Stimulated activated CD4-positive, alpha-beta T cell treated with anti-CD3 and anti-CD28 coated beads, TNF-alpha, amount 100 ng/mL, for 1 hour (primary cell): Measurements from ENCODE around the gene MACROD1.

Experiments used
- DNase-seq, 3 donors: peaks; one replicate each; pipeline ENCODE4 v3.0.0-alpha.2; 2020; ENCODE audit warnings: low read depth in 3 of 3, low spot score in 1 of 3

Gene MACROD1, protein sequence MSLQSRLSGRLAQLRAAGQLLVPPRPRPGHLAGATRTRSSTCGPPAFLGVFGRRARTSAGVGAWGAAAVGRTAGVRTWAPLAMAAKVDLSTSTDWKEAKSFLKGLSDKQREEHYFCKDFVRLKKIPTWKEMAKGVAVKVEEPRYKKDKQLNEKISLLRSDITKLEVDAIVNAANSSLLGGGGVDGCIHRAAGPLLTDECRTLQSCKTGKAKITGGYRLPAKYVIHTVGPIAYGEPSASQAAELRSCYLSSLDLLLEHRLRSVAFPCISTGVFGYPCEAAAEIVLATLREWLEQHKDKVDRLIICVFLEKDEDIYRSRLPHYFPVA

DNA sequence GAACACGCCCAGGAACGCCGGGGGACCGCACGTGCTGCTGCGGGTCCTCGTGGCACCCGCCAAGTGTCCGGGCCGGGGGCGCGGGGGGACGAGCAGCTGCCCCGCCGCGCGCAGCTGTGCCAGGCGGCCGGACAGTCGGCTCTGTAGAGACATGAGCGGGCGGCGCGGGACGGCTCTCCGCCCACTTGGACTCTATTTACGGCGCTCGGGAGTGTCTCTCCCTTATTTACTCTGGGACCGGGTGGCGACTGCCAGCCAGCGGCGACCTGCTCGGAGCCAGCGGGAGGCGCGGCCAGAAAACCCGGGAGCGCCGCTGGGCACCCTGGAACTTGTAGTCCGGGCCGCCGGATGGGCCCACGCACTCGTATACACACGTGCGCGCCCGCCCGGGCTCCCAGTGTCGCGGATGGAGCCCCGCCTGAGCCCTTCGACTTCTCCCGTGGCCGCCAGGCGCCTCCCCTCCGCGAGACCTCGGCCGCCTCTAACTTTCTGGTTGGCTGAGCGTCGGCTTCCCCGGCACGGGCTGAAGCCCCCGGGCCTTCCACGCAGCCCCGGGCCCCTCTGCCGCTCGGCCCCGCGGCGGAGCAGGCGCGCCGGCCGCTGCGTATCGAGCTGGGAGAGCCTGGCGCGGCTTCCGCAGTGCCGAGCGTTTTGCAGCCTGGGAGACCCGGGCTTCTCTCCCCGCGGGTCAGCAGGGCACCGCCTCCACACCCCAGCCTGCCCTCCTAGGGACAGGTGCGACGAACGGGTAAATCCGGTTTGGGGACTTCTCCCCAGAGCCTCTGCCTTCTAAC, at the start of gene MACROD1:
MACROD1 (minus strand) TSS at position 272 of the 794 bp plus-strand sequence; CDS start at position 153, 119 bp downstream.
- peak in 2 of 3 donors; percentile 55 to 74 for DNase-seq

DNA sequence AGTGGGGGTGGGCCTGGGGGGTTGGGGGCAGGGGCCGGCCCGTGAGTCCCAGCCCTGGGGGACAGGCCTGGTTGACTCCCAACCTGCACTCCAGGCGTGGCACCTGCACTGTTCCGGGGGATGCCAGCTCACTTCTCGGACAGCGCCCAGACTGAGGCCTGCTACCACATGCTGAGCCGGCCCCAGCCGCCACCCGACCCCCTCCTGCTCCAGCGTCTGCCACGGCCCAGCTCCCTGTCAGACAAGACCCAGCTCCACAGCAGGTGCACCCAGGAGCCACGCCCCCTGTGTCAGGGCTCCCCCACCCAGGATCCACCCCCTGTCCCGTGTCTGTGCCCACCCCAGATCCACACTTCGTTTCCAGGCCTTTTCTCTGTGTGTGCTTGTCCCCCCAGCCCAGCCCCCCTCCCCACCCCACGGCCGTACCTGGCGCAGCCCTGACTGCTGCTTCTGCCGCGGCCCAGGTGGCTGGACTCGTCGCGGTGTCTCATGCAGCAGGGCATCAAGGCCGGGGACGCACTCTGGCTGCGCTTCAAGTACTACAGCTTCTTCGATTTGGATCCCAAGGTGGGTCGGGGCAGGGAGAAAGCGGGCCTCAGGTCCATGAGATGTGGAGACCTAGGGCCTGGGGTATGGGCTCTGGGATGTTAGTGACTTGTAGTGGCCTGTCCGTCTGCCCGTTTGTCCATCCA, 45.4 kb upstream of the MACROD1 start:
- DNase-seq = no peak

DNA sequence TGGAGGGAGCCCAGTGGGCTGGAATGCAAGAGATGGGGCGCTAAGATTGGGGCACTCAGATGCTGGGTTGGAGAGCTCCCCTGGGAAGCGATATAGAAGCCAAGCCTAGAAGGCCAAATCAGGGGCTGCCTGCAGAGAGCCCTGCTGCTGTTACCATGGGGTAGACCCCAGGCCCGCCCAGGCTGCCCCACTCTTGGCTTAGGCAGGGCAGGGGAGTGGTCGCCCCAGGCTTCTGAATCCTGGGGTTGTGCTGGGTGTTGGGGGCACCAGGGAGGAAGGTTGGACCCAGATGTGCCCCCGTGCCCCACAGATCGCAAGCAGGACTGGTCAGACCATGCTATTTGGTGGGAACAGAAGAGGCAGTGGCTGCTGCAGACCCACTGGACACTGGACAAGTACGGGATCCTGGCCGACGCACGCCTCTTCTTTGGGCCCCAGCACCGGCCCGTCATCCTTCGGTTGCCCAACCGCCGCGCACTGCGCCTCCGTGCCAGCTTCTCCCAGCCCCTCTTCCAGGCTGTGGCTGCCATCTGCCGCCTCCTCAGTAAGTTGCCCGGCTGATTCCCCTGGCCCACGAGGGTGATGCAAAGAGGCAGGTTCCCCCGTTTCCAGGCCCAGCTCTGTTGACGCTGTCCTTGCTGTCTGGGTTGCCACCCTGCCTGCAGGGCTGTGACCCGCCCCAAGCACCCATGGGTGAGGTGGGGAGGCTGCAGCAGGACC, 44.5 kb upstream of the MACROD1 start:
- no peak for DNase-seq

DNA sequence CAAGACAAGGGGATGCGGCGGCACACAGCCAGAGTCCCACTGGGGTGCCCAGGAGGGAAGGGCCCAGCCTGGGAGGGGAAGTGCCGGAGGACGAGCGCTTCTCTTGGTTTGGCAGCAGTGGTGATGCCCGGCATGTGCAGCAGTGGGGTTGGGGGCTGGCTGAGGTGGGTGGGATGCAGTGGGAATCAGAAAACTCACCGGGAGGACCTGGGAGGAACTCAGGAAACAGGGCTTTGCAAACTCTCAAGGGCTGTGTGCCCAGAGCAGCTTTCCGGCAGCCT, 43.6 kb upstream of the MACROD1 start:
- DNase-seq = no peak

DNA sequence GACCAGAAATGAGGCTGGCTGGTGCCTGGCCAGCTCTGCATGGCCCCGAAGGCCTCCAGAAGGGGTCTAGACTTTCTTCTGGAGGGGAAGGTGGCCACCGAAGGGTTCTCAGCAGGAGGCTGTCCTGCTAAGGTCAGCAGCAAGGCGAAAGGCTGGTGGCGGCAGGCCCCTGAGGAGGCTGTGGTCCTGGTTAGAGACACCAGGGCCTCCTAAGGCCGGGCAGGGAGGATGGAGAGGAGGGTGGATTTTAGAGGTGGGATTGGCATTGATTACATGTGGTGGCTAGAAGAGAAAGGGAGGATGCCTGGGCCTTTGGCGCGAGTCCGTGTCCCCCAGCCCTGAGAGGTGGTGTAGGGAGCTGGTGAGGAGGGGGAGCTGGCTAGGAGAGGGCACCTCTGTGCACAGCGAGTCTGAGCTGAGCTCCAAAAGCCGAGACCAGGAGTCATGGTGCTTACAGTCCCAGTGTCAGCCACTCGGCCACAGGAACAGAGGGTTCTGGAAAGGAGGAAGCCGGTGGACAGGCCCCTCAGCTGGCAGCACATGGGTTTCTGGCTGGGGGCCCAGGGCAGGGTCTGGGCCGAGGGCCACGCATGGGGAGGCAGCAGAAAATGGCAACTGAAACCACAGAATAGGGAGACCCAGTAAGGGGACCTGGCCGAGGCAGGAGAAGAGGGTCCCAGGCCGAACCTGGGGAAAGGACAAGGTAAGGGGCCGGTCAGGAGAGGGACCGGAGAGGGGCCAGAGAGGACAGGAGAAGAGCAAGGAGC, 43.1 kb upstream of the MACROD1 start:
- DNase-seq = no peak

DNA sequence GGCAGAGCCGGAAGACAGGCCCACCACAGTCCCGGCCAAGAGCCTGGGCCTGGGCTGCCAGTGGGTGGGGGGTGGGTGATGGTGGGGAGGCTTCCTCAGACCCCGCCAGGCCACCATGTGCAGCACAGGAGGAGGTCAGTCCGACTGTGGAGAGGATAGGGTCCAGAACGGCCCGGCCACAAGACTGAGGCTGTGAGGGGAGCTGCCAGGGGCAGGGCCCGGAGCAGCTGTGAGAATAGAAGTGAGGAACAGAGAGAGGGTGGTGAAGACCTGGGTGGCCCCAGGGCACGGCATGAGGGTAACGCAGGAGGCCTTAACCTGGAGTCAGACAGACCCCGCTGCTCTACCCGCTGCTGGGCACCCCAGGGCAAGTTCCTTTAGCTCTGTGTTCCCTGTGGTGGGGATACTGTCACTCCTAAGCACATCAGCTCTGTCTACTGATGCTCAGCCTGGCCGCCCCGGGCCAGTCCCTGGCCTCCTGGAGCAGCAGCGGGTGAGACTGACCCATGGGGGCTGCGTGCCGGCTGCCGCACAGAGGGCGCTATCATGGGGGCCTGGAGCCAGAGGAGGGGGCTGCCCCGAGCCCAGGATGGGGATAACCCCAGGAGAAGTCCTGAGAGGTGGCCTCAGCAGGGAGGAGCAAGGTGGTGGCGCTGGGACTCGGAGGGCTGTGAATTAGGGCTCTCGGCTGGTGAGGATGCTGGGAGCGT, 42.3 kb upstream of the MACROD1 start:
- no peak for DNase-seq

DNA sequence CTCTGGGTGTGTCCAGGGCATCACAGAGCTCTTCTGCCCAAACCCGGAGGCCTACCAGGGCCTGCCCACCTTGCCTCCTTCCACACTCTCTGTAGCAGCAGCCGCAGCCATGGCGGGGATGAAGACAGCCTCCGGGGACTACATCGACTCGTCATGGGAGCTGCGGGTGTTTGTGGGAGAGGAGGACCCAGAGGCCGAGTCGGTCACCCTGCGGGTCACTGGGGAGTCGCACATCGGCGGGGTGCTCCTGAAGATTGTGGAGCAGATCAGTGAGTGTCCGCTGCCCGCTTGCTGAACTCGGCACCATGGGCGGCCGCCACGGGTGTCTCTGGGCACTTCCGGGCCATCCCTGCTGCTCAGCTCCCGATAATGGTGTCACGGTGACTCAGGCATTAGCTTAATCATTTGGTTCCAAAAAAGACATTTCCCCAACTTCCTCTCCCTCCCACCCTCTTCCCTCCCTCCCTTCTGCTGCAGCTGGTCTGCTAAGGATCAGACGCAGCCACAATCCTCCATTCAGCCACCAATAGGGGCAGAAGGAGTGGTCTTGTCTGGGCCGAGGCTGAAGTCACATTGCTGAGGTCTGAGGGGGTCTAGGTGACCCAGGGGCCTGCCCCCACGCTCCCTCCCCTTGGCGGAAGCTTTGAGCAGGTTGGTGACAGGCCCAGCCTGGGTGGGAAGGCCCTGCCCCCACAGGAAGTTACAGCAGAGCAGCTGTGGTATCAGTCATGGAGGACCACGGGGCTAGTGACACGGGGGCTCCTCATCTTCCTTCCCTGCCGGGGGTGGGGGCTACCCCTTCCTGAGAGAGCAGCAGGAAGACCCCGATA, 41.6 kb upstream of the MACROD1 start:
- peak in 2 of 3 donors; percentile 56 to 59 for DNase-seq

DNA sequence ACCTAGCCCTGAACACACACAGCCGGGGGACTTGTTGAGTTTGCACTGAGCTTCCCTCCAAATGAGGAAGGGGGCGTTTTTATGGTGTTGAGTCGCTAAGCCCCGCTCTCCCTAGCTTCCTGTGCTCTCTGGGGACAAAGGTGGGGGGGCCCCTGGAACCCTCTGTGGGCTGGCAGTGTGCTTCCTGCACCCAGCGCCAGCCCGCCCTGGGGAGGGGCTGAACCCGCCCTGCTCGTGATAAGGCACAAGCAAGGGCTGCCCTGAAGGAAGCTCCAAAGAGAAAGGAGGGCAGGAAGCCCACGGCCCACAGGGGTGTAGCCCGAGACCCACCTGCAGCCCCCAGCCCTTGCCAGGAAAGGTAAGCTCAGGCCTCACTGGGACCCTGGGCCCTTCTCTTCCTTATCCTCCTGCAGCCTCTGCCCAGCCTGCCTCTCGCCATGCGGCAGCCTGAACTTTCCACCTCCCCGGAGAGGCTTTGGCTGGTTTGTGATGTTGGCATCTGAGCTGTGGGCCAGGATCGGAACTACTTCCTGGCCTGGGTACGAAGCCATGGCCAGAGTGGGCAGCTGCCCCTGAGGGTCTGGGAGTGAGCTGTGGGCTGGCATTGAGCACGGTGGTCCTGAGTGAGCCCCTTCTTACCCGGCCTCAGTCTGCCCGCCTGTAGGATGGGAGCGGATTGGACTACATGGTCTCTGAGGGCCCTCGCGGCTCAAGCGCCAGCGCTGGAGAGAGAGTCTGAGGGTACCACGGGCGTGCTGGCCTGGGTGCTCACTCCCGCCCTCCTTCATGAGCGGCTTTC, 40.7 kb upstream of the MACROD1 start, which contains the start of gene FERMT3:
FERMT3 (plus strand) TSS at position 265 of the 799 bp plus-strand sequence. CDS start 644 bp downstream, outside the sequence.
- peak in 2 of 3 donors; percentile 41 to 61 for DNase-seq

DNA sequence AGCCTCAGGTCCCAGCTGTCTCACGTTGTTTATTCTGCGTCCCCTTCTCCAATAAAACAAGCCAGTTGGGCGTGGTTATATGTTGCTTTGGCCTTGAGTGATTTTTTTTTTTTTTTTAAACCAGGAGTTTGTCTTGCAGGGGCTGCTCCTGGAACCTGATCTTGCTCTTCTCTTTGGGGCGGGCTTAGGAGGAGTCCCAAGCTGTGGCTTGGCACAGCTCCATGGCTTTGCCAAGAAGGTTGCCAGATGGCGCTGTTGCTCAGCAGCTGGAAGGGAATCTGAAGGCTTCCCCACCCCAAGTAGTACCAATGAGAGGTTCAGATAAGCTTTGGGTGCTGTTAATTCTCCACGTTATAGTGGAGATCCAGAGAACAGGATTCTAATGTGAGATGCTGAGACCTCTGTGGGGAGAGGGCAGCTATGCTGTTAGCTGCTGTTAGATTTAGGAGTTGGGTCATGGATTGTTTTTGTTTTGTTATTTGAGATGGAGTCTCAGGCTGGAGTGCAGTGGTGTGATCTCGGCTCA, 38.6 kb upstream of the MACROD1 start:
- DNase-seq = peak; percentile 60 to 74 (median 73)

DNA sequence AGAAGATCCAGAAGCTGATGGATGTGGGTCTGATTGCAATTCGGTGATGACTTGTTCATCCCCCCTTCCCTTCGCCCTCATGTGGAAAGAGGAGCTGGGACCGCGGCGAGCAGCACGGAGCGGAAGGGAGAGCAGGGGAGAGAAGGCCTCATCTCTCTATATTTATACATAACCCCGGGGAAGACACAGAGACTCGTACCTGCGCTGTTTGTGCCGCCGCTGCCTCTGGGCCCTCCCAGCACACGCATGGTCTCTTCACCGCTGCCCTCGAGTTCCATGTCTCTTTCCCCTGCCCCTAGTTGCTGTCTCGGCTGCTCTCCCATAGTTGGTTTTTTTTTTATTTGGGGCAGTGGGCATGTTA, 38.1 kb upstream of the MACROD1 start:
- DNase-seq = no peak

DNA sequence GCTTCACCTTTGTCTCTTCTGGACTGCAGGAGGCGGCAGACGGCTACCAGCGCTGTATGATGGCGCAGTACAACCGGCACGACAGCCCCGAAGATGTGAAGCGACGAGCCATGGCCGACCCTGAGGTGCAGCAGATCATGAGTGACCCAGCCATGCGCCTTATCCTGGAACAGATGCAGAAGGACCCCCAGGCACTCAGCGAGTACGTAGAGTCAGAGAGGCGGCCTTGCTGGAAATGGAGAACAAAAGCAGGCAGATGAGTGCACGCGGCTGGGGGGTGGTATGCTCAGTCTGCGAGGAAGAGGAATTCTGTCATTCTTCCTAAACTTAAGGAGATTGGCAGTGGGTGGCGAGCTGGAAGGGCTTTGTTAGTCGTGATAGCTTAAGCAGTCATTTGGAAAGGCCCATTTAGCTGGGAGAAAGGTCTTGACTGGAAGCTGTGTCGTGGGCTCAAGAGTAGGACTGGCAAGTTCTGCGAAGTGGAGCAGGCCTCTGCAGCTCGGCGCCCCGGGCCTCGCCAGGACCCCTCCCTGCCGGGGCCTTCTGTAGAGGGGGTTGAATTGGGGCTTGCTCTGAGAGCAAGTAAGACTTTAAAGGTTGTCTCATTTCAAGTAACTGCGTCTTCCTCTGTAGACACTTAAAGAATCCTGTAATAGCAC, 37.6 kb upstream of the MACROD1 start:
- no peak for DNase-seq

DNA sequence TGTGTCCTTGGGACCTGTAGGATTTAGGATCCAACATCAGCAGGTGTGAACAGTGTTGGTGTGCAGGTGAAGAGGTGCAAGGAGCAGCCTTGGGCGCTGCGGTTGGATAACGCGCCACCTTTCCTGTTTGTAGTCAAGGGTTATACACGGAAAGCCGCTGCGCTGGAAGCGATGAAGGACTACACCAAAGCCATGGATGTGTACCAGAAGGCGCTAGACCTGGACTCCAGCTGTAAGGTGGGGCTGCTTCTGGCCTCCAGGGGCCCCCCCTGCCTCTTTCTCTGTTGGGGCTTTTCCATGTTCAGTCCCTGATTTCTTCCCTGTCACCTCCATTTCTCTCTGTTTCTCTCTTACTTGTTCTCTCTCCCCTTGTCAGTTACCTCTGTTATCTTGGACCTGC, 37.1 kb upstream of the MACROD1 start:
- DNase-seq = no peak

DNA sequence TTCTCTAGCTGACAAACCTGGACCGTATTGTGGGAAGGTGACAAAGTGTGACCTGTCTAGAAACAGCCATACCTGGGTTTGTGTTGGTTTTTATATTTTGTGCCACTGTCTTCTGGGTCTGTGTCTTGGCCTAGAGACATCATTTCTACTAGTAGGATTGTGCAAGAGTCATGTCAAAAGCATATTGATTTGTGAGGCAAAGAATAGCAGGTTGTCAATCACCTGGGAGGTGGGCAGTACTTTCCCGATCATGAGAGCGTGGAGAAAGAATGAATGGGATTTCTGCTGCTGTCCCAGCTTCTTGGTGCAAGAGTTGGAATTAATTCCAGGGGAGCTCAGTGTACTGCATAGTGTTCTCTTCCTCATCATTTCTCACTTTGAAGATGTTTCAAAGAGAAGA, 35.6 kb upstream of the MACROD1 start:
- no peak for DNase-seq

DNA sequence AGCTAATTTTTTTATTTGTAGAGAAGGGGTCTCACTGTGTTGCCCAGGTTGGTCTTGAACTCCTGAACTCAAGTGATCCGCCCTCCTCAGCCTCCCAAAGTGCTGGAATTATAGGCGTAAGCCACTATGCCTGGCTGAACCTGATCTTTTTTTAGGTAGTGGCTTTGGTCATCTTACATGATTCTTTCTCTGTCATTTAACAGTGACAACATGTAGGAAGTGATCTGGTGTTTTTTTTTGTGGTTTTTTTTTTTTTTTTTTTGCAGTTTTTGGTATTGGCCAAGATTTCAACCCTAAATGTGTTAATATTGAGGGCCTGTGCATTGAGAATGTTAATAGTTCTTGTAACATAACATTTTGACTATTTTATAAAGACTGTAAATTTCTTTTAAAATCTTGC, 32.6 kb upstream of the MACROD1 start:
- no peak for DNase-seq

DNA sequence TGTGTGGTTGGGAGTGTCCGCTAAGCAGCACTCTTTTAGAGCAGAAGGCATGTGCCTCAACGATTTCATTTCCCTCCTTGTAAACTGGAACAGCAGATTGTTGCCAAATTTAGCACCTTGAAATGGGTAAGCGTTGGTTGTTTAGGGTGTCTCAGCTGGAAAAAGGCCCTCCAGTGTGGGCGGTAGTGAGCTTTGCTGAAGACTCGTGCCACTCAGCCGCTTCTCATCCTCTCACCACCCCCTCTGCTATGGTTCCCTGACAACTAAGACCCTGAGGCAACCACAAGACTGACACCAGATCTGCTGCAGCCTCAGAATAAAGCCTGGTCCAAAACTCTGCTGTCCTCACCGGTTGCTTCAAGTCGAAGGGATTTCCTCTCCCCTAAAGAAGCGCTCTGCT, 30.7 kb upstream of the MACROD1 start:
- DNase-seq = no peak

DNA sequence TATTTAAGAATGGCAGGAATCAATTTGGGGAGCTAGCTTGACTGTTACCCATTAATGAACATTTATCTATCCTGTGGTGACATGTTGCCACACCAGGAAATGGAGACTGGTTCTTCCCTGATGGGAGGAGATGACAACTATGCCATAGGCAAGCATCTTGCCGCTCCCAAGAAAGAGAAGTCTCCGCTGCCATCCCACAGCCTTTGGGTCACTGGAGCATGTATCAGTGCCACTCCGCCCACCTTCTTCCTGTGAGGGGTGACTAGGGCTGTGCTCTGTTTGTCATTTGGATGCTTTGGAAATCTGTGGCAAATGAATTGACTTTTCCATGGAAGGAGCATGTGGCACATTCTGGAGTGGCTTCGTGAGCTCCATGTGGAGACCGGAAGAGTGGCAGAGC, 26.5 kb upstream of the MACROD1 start:
- DNase-seq = no peak

DNA sequence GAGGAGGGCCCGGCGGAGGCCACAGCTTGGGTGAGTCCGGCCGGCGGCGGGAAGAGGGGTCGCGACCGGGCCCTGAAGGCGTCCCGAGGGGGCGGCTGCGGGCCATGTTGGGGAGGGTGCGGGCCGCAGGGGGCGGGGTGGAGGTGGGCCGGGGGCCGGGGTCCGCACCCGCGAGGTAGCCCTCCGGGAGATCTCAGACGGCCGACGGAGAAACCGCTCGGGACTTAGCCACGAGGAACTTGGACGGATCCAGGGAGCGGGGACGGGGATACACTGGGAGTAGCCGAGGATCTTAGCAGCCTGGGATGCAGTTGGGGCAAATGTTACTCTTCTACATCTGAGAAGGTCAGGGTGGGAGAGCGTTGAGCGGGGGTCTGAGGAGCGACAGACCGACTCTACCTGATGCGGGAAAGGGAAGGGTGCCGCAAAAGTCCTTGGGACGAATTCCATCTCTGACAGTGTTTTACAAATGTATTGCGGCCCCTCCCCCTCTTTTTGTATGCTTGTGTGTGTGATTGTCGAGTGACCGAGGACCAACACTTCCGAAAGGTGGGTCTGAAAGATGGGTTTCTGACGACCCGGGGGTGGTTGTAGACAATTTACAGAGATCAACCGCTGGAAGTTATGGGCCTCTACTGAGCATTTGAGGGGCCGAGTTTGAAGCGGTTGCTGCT, 20.7 kb upstream of the MACROD1 start:
- no peak for DNase-seq
